DND-41 (cell line): ENCODE results near the gene PYY.

Experiments
- EZH2 ChIP-seq: IDR thresholded peaks from 3 replicates; pipeline ENCODE4 v1.6.1; 2012; ENCODE audit warnings: borderline replicate concordance, low read depth, mild to moderate bottlenecking, moderate library complexity, low read length, inconsistent platforms; ENCODE audit not compliant: severe bottlenecking
- TF ChIP-seq, protein P1 (sequence below): IDR thresholded peaks from 2 replicates; pipeline ENCODE4 v1.5.1; 2012; ENCODE audit warnings: borderline replicate concordance, low read length, moderate library complexity, mild to moderate bottlenecking; ENCODE audit not compliant: poor library complexity, severe bottlenecking; ENCODE audit errors: extremely low read depth

DNA sequence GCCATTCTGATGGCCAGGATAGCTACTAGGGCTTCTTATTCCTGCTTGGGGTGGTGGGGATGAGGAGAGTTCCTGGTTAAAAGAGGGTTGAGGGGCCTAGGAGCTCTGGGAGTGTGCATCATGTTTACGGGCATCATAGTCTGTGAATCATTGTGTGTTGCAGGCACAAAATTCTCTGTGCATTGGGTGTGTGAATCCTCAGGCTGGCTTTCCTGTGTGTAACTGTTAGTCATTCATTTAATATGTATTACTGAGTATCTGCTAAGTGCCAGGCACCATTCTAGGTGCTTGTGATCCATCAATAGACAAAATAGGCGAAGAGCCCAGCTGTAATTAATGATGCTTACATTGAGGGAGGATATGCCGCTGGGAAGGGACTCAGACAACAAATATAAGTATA, 17.3 kb downstream of the PYY start:
- TF ChIP-seq, protein P1, sequence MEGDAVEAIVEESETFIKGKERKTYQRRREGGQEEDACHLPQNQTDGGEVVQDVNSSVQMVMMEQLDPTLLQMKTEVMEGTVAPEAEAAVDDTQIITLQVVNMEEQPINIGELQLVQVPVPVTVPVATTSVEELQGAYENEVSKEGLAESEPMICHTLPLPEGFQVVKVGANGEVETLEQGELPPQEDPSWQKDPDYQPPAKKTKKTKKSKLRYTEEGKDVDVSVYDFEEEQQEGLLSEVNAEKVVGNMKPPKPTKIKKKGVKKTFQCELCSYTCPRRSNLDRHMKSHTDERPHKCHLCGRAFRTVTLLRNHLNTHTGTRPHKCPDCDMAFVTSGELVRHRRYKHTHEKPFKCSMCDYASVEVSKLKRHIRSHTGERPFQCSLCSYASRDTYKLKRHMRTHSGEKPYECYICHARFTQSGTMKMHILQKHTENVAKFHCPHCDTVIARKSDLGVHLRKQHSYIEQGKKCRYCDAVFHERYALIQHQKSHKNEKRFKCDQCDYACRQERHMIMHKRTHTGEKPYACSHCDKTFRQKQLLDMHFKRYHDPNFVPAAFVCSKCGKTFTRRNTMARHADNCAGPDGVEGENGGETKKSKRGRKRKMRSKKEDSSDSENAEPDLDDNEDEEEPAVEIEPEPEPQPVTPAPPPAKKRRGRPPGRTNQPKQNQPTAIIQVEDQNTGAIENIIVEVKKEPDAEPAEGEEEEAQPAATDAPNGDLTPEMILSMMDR: no peak
- no peak for TF ChIP-seq EZH2
